ENCODE results near the gene GLRA2. TPM values are rescaled to one million over a fixed set of nuclear protein-coding genes. Genes with fewer than 3 reads are reported as not detected.

The GLRA2 gene
- total and polyA plus RNA-seq, 10 of the 15 experiments (the other 5 are each of a cell fraction or from before 2014, with no cell fraction given) = 0.01 TPM; not detected in 9

GRCh38 chrX:14590693-14591424 lies 61.5 kb downstream of the GLRA2 start:
- no peaks in the 10 kb centered on the region for H3K9me3 ChIP-seq (replicated peaks; ENCODE audit: control insufficient read depth, insufficient read depth, low read length)
- POLR2A ChIA-PET = no interaction called here
- in situ Hi-C loops (cut with MboI) (no loop called here), intact Hi-C loops (cut with micrococcal nuclease; ENCODE audit: unreplicated experiment) (no loop called here)
- H3K27ac ChIP-seq (ENCODE audit: control insufficient read depth, insufficient read depth) = no peak overlapping the region
- 32% methylated on average over 7 of the region's 7 CpGs for WGBS (ENCODE audit: insufficient coverage, insufficient replicate concordance, low lambda C conversion rate, missing lambda C conversion rate)
- H2AFZ ChIP-seq (ENCODE audit: control insufficient read depth, low read depth, low read length) = no peak overlapping the region
- H3K9ac ChIP-seq (ENCODE audit: control insufficient read depth, insufficient read depth, low read length) = no peak overlapping the region
- CTCF ChIA-PET = no interaction called here
- no peaks in the 10 kb centered on the region for H3K27me3 ChIP-seq (replicated peaks in 1 of 2; ENCODE audit: control insufficient read depth in 2 of 2, insufficient read depth in 2 of 2, low read length in 1 of 2)
- H3K4me1 ChIP-seq (ENCODE audit: control insufficient read depth, insufficient read depth, low read length) = no peaks in the 10 kb centered on the region
- no peaks in the 10 kb centered on the region for H3K79me2 ChIP-seq (ENCODE audit: control insufficient read depth, insufficient read depth, low read length)
- no peak overlapping the region for H3K4me3 ChIP-seq
- H3K36me3 ChIP-seq (ENCODE audit: control insufficient read depth in 2 of 2, insufficient read depth in 2 of 2, low read length in 1 of 2) = no peaks in the 10 kb centered on the region
- TF ChIP-seq ELK1 (IDR thresholded peaks at IDR 0.05; ENCODE audit: low read depth, low read length) = no peak
- no peak for TF ChIP-seq PRDM15 (CRISPR knock-in tag; IDR thresholded peaks at IDR 0.05)
- TF ChIP-seq RB1 (IDR thresholded peaks at IDR 0.05; ENCODE audit: borderline replicate concordance) = no peak
- no peak for TF ChIP-seq MYB (IDR thresholded peaks at IDR 0.05; ENCODE audit: borderline replicate concordance, low read depth, low read length)
- TF ChIP-seq ZSCAN29 (IDR thresholded peaks at IDR 0.05) = no peak
- no peak for TF ChIP-seq SREBF1 (IDR thresholded peaks at IDR 0.05; ENCODE audit: low read length)
- no peak for TF ChIP-seq BCL3 (IDR thresholded peaks at IDR 0.05; ENCODE audit: borderline replicate concordance, insufficient read depth, low read depth, low read length, poor library complexity, severe bottlenecking)
- no peak for TF ChIP-seq BMI1 (IDR thresholded peaks at IDR 0.05; ENCODE audit: borderline replicate concordance)
- TF ChIP-seq TCF7 (IDR thresholded peaks at IDR 0.05; ENCODE audit: borderline replicate concordance) = no peak
- TF ChIP-seq NR2C2 (IDR thresholded peaks at IDR 0.05; ENCODE audit: borderline replicate concordance, control insufficient read depth, insufficient read length, low read depth) = no peak
- TF ChIP-seq CBFB (IDR thresholded peaks at IDR 0.05; ENCODE audit: low read depth) = no peak
- no peak for TF ChIP-seq NFIC (IDR thresholded peaks at IDR 0.05; ENCODE audit: low read depth, low read length)
- no peak for TF ChIP-seq PAX8 (IDR thresholded peaks at IDR 0.05)
- TF ChIP-seq ZNF622 (IDR thresholded peaks at IDR 0.05) = no peak
- TF ChIP-seq CHD2 (IDR thresholded peaks at IDR 0.05; ENCODE audit: borderline replicate concordance, low read depth, low read length) = no peak
- ATAC-seq (no peak), FAIRE-seq (no peak), DNase-seq (ENCODE audit: low read depth, low spot score) (no peak)
- no peak overlapping the region for H3K4me2 ChIP-seq (ENCODE audit: control insufficient read depth, insufficient read depth)
- RAD21 ChIA-PET (ENCODE audit: unreplicated experiment) = no interaction called here
- SMC1A ChIA-PET (ENCODE audit: uncharacterized antibody, unreplicated experiment) = no interaction called here
- no TSS peak for BruUV-seq (replicated peaks)
- no peaks in the 10 kb centered on the region for H4K20me1 ChIP-seq (ENCODE audit: control insufficient read depth, insufficient read depth)
